Measurements from ENCODE around the gene ADAD1. TPM values are rescaled to one million over a fixed set of nuclear protein-coding genes. Genes with fewer than 3 reads are reported as not detected.

ADAD1 gene
- total RNA-seq, 1 donor from 2014 or later: not detected

- no peak for DNase-seq
Measured at GRCh38 chr4:122456231-122457116, 77.7 kb downstream of the ADAD1 start, which contains the start of gene IL2. Gene IL2, minus strand, starts transcription at chr4:122456725. Its CDS starts 285 bp downstream, at chr4:122456440.

GRCh38 chr4:122458625-122459024, 79.8 kb downstream of the ADAD1 start:
- DNase-seq: no peak

GRCh38 chr4:122469457-122469856, 90.6 kb downstream of the ADAD1 start:
- no peak for DNase-seq

- DNase-seq: no peak
Measured at GRCh38 chr4:122475233-122475632, 96.4 kb downstream of the ADAD1 start.

GRCh38 chr4:122476126-122476525, 97.3 kb downstream of the ADAD1 start:
- no peak for DNase-seq

GRCh38 chr4:122476745-122477144, 97.9 kb downstream of the ADAD1 start:
- no peak for DNase-seq

Other genes with a start within 250 kb of the ADAD1 start
- gene BLTP1, start 226.7 kb upstream of the ADAD1 start, total RNA-seq: 122 TPM
- gene IL2, start 77.7 kb downstream of the ADAD1 start, total RNA-seq: not detected
- not detected for gene IL21, start 242.1 kb downstream of the ADAD1 start, total RNA-seq